Panc1 (cell line): ENCODE data around the gene CCDC159. TPM values are rescaled to one million over a fixed set of nuclear protein-coding genes. Genes with fewer than 3 reads are reported as not detected.

Source experiments
- ATAC-seq: fragments of 200-7000 bp; cut with Tn5 transposase; 2 replicates; pipeline ENCODE4 v1.9.1; 2020; ENCODE audit warnings: mild to moderate bottlenecking, moderate library complexity
- BruUV-seq: library from RNA; stranded (reverse); fragments of 400-500 nt; replicated peaks from 2 replicates; lab custom pipeline; 2021; lab: Mats Ljungman, UMichigan
- CTCF ChIA-PET: fragments of 300-600 bp; sonication (Branson Sonifier 250); formaldehyde crosslinking; loops from one replicate; lab custom pipeline; 2022; ENCODE audit warnings: antibody characterized with exemption; lab: Charles Lee
- POLR2A ChIA-PET: fragments of 300-600 bp; sonication (Branson Sonifier 250); formaldehyde crosslinking; loops from one replicate; lab custom pipeline; 2022; ENCODE audit warnings: antibody characterized with exemption; lab: Charles Lee
- DNase-seq: peaks from one replicate; pipeline ENCODE4 v3.0.0-alpha.2; 2010; ENCODE audit warnings: low read depth, low spot score
- H3K27ac ChIP-seq: 2 replicates; pipeline ENCODE4 v1.5.1; 2011; ENCODE audit warnings: mild to moderate bottlenecking, low read length, inconsistent platforms
- H3K27me3 ChIP-seq: fragments of 200-500 bp; sonication (Bioruptor generic); 2 replicates; pipeline ENCODE4 v1.6.0; 2014; ENCODE audit warnings: low read length, inconsistent platforms; ENCODE audit not compliant: control insufficient read depth, insufficient read depth
- H3K36me3 ChIP-seq: fragments of 200-500 bp; sonication (Bioruptor generic); 2 replicates; pipeline ENCODE4 v1.5.1; 2014; ENCODE audit warnings: inconsistent platforms, mild to moderate bottlenecking, low read length, moderate library complexity; ENCODE audit not compliant: control insufficient read depth, insufficient read depth
- H3K4me1 ChIP-seq: 2 replicates; pipeline ENCODE4 v1.5.1; 2011; ENCODE audit warnings: inconsistent platforms, mild to moderate bottlenecking, low read length, moderate library complexity; ENCODE audit not compliant: control insufficient read depth, insufficient read depth
- H3K4me3 ChIP-seq, 2 experiments: 2 replicates each; pipeline ENCODE4 v1.5.1; 2011 to 2012; ENCODE audit warnings: low read depth in 2 of 2, low read length in 2 of 2, mild to moderate bottlenecking in 2 of 2, inconsistent platforms in 1 of 2, moderate library complexity in 1 of 2
- H3K9me3 ChIP-seq: fragments of 200-500 bp; sonication (Bioruptor generic); 2 replicates; pipeline ENCODE4 v1.5.1; 2014; ENCODE audit warnings: low read depth, mild to moderate bottlenecking, inconsistent platforms, low read length, moderate library complexity; ENCODE audit not compliant: control insufficient read depth, insufficient read depth
- CTCF ChIP-seq: fragments of 450-650 bp; IDR thresholded peaks from 2 replicates; pipeline ENCODE4 v1.5.1; 2017; ENCODE audit warnings: mild to moderate bottlenecking
- POLR2AphosphoS5 ChIP-seq: IDR thresholded peaks from 2 replicates; pipeline ENCODE4 v1.6.1; 2012; ENCODE audit warnings: mild to moderate bottlenecking, low read depth, low read length, moderate library complexity
- SIN3A ChIP-seq: IDR thresholded peaks from 2 replicates; pipeline ENCODE4 v1.6.1; 2012; ENCODE audit warnings: low read depth, mild to moderate bottlenecking, low read length, moderate library complexity, borderline replicate concordance; ENCODE audit not compliant: insufficient read depth
- TCF7L2 ChIP-seq: IDR thresholded peaks from 2 replicates; pipeline ENCODE4 v1.6.1; 2011; ENCODE audit warnings: mild to moderate bottlenecking, low read depth, low read length, inconsistent platforms
- in situ Hi-C: cut with HindIII; loops from 2 replicates; pipeline ENCODE4 v1.10.0; 2016; ENCODE audit warnings: low sequenced_read_pairs, low pct_unique_long_range_greater_than_20kb
- intact Hi-C: fragments of 100-400 bp; cut with micrococcal nuclease; formaldehyde crosslinking; loops from one replicate; pipeline ENCODE4 v1.10.0; 2022; ENCODE audit not compliant: unreplicated experiment
- total RNA-seq: library from RNA; stranded (reverse); gene quantifications from one replicate; pipeline ENCODE4 v1.2.1, GENCODE V29; 2021; ENCODE audit not compliant: unreplicated experiment
- TF ChIP-seq, protein P1 (sequence below), 2 experiments: IDR thresholded peaks; 2 replicates each; pipeline ENCODE4 v1.6.1; 2011 to 2012; ENCODE audit warnings: low read depth in 2 of 2, control low read depth in 1 of 2, low read length in 1 of 2, mild to moderate bottlenecking in 1 of 2, moderate library complexity in 1 of 2; ENCODE audit not compliant: insufficient read depth in 1 of 2

The CCDC159 gene
- total RNA-seq, 1 experiment from 2014 or later, result 46.6 TPM

GRCh38 chr19:11355160-11356073 lies 9.1 kb downstream of the CCDC159 start, which contains the start of gene PLPPR2:
TSS of gene PLPPR2 (plus strand) at chr19:11355432. CDS start at chr19:11357674, 2,242 bp downstream.
- intact Hi-C loops, result no loop called here
- peak within 1 kb of the TSS; percentile 78 for H3K27ac ChIP-seq
- TF ChIP-seq CTCF (no peak), POLR2AphosphoS5 (peak; percentile 69), SIN3A (no peak), TCF7L2 (no peak)
- TF ChIP-seq, protein P1, sequence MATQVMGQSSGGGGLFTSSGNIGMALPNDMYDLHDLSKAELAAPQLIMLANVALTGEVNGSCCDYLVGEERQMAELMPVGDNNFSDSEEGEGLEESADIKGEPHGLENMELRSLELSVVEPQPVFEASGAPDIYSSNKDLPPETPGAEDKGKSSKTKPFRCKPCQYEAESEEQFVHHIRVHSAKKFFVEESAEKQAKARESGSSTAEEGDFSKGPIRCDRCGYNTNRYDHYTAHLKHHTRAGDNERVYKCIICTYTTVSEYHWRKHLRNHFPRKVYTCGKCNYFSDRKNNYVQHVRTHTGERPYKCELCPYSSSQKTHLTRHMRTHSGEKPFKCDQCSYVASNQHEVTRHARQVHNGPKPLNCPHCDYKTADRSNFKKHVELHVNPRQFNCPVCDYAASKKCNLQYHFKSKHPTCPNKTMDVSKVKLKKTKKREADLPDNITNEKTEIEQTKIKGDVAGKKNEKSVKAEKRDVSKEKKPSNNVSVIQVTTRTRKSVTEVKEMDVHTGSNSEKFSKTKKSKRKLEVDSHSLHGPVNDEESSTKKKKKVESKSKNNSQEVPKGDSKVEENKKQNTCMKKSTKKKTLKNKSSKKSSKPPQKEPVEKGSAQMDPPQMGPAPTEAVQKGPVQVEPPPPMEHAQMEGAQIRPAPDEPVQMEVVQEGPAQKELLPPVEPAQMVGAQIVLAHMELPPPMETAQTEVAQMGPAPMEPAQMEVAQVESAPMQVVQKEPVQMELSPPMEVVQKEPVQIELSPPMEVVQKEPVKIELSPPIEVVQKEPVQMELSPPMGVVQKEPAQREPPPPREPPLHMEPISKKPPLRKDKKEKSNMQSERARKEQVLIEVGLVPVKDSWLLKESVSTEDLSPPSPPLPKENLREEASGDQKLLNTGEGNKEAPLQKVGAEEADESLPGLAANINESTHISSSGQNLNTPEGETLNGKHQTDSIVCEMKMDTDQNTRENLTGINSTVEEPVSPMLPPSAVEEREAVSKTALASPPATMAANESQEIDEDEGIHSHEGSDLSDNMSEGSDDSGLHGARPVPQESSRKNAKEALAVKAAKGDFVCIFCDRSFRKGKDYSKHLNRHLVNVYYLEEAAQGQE (IDR thresholded peaks at IDR 0.05; ENCODE audit: insufficient read depth in 1 of 2, low read depth in 2 of 2, low read length in 1 of 2), result no peak
- in situ Hi-C loops, result no loop called here
- no peaks in the 10 kb centered on the region for H3K9me3 ChIP-seq
- no TSS peak for BruUV-seq
- no peaks in the 10 kb centered on the region; the same call in 1 of the 2 replicates for H3K4me1 ChIP-seq
- POLR2A ChIA-PET, result no interaction called here
- no peak for DNase-seq
- peak; percentile 94 for ATAC-seq
- no peaks in the 10 kb centered on the region for H3K27me3 ChIP-seq
- no peaks in the 10 kb centered on the region for H3K36me3 ChIP-seq
- CTCF ChIA-PET, result no interaction called here
- peak within 1 kb of the TSS; percentile 55 to 73 for H3K4me3 ChIP-seq

- Histone ChIP-seq H3K9me3 (no peaks in the 10 kb centered on the region), H3K27ac (peak overlapping the region; percentile 78), H3K27me3 (no peaks in the 10 kb centered on the region), H3K36me3 (no peaks in the 10 kb centered on the region), H3K4me3 (peak overlapping the region; percentile 55 to 73), H3K4me1 (no peaks in the 10 kb centered on the region; the same call in 1 of the 2 replicates)
- ChIA-PET CTCF (no interaction called here), POLR2A (no interaction called here)
- TF ChIP-seq CTCF (no peak), TCF7L2 (no peak), SIN3A (no peak), POLR2AphosphoS5 (no peak)
- TF ChIP-seq, protein P1 (IDR thresholded peaks at IDR 0.05; ENCODE audit: insufficient read depth in 1 of 2, low read depth in 2 of 2, low read length in 1 of 2), result no peak
- TSS peak; percentile 86 for BruUV-seq
- no peak for DNase-seq
- intact Hi-C loops, result no loop called here
- no peak for ATAC-seq
- in situ Hi-C loops, result no loop called here
These were observed 9.7 kb downstream of the CCDC159 start for GRCh38 chr19:11356074-11356397.
